ENCODE data around the gene TMEM179B. TPM values are rescaled to one million over a fixed set of nuclear protein-coding genes. Genes with fewer than 3 reads are reported as not detected.

TMEM179B gene
- total RNA-seq, 4 donors from 2014 or later: 33.2 to 50.8 (median 44.8) TPM

DNA sequence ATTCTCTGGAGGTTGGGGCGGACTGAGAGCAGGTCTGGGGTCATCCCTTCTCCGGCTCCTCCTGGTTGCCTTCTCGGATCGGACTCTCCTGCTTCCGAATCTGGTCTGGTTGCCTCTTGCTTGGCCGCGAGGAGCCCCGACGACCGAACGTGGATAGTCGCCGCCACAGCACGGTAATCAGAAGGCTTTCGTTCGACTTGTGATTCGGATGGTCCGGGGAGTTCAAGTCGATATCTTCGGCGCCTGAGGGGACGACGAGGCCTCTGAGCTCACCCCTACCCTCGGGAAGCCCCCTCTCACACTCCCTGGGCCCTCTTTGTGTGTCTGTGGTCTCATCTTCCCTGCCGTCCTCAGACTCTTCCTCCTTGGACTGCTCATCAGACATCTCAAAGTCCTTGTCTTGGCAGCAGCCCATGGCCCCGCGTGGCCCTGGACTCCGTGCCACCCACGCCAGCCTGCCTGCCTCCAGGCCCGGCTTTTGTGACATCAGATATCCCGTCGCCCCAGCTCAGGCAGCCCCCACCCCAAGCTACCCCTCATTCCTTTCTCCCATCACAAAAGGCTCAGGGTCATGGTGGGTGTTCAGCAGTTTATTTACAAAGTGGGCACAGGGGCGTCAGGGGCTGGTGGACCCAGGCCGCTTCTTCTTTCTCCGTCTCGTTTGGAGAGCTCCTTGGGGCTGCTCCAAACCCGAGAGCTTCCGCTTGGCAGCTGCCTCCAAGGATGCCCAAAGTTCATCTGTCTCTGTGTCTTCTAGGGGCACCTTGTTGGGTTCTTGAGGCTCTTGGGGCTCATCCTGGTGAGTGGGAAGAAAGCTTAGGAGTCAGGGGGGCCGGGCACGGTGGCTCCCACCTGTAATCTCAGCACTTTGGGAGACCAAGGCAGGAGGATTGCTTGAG lies 45.4 kb downstream of the TMEM179B start, which contains the start of gene TEX54:
Gene TEX54, minus strand, starts transcription at position 506 of the 899 bp plus-strand sequence.
- Histone ChIP-seq H3K36me3 (peaks cover 9 to 64% (median 44%) of the 10 kb centered on the region in 4 donors), H3K9me3 (no peaks in the 10 kb centered on the region), H3K4me3 (peak within 1 kb of the TSS; percentile 89 to 98 (median 94)), H3K27me3 (no peaks in the 10 kb centered on the region), H3K4me1 (peaks cover 43 to 66% (median 53%) of the 10 kb centered on the region in 4 donors), H3K27ac (replicated peaks in 1 of 4) (peak within 1 kb of the TSS; percentile 95 to 99 (median 97))
- intact Hi-C loops (cut with DNase I): loop anchor here (5.0 kb wide), 1 partner anchor 40 kb away; the partner anchor contains the start of gene TMEM223
- 21% methylated on average over 23 of the region's 40 CpGs for WGBS
- TF ChIP-seq POLR2A (IDR thresholded peaks at IDR 0.05; ENCODE audit: low read depth) (no peak), POLR2AphosphoS5 (IDR thresholded peaks at IDR 0.05) (no peak), EP300 (IDR thresholded peaks at IDR 0.05) (no peak)
- TF ChIP-seq, protein P1, sequence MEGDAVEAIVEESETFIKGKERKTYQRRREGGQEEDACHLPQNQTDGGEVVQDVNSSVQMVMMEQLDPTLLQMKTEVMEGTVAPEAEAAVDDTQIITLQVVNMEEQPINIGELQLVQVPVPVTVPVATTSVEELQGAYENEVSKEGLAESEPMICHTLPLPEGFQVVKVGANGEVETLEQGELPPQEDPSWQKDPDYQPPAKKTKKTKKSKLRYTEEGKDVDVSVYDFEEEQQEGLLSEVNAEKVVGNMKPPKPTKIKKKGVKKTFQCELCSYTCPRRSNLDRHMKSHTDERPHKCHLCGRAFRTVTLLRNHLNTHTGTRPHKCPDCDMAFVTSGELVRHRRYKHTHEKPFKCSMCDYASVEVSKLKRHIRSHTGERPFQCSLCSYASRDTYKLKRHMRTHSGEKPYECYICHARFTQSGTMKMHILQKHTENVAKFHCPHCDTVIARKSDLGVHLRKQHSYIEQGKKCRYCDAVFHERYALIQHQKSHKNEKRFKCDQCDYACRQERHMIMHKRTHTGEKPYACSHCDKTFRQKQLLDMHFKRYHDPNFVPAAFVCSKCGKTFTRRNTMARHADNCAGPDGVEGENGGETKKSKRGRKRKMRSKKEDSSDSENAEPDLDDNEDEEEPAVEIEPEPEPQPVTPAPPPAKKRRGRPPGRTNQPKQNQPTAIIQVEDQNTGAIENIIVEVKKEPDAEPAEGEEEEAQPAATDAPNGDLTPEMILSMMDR (IDR thresholded peaks at IDR 0.05): no peak
- no peak for DNase-seq (ENCODE audit: extremely low spot score)

DNA sequence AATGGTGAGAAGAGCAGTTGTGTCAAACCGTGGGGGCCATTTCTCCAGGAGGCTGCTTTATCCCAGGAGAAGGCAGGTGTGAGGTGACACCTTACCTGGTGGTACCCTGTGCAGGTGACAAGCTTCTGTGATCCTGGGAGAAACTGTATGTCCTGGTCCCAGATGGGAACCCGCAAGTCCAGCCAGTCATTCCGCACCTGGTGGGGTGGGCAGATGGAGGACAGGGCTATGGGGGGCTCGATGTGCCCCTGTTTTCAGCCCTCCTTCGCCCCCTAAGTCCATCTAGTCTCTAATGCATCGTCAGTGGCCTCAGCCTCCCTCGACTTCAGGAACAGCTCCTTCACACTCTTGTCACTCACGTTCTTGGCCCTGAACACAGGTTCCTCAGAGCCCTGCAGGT lies 48.1 kb downstream of the TMEM179B start:
- H3K4me3 ChIP-seq: no peak overlapping the region
- peaks cover 9 to 48% (median 34%) of the 10 kb centered on the region in 4 donors for H3K36me3 ChIP-seq
- 80% methylated on average over 6 of the region's 8 CpGs for WGBS
- intact Hi-C loops (cut with DNase I): no loop called here
- peaks cover 36 to 58% (median 48%) of the 10 kb centered on the region in 4 donors for H3K4me1 ChIP-seq
- no peak for DNase-seq (ENCODE audit: extremely low spot score)
- no peak for TF ChIP-seq EP300 (IDR thresholded peaks at IDR 0.05)
- TF ChIP-seq POLR2AphosphoS5 (IDR thresholded peaks at IDR 0.05): no peak
- TF ChIP-seq POLR2A (IDR thresholded peaks at IDR 0.05; ENCODE audit: low read depth): no peak
- TF ChIP-seq, protein P1 (IDR thresholded peaks at IDR 0.05): no peak
- no peak overlapping the region for H3K27ac ChIP-seq (replicated peaks in 1 of 4)
- no peaks in the 10 kb centered on the region for H3K27me3 ChIP-seq
- no peaks in the 10 kb centered on the region for H3K9me3 ChIP-seq

DNA sequence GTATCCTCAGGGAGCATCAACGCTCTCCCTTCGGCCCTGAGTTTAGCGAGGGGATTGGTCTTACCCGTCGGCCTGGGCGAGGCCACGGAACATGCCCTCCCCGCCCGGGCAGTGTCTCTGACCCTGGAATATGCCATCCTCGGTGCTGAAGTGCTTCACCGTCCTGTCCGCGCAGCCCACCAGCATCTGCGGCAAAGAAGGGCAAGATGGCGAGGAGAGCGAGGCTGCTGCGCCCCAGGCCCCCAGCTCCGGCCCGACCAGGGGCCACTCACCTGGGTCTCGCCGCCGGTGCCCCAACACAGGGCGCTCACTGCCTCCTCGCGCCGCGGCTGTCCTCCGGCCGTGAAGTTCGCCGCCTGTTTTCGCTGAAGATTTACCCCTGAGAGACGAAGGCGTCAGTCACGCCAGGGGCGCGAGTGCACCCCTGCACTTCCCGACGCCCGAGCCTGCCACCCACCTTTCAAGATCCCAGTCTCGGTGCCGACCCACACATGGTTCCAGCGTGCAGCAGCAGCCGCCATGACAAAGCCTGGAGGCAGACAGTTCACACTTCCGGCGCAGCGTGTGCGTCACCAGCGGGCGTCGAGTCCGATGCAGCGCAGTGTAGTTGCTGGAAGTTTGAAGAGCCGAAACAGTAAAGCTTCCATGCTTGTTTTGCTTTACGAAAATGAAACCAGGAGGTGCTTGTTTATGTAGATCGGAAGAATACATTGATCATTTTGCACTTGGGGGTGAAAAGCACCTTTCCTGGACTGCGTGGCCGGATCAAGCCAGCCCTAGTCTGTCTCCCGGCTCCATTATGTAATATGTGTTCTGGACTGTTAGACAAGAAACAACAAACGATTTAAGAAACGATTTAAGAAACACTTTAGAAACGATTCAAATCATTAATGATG lies 52.1 kb downstream of the TMEM179B start, which contains the start of gene WDR74:
Gene WDR74, minus strand, starts transcription at position 541 of the 896 bp plus-strand sequence. Its CDS starts 20 bp downstream, at position 521.
- peak; percentile 97 for DNase-seq (ENCODE audit: extremely low spot score)
- intact Hi-C loops (cut with DNase I): no loop called here
- Histone ChIP-seq H3K4me3 (peak within 1 kb of the TSS; percentile 74 to 97 (median 90)), H3K4me1 (peaks cover 30 to 51% (median 42%) of the 10 kb centered on the region in 4 donors), H3K27me3 (no peaks in the 10 kb centered on the region), H3K27ac (replicated peaks in 1 of 4) (peak within 1 kb of the TSS; percentile 94 to 99 (median 98)), H3K36me3 (peaks cover 9 to 37% (median 23%) of the 10 kb centered on the region in 4 donors), H3K9me3 (no peaks in the 10 kb centered on the region)
- peak; percentile 99 to 100 for TF ChIP-seq POLR2AphosphoS5 (IDR thresholded peaks at IDR 0.05)
- TF ChIP-seq, protein P1 (IDR thresholded peaks at IDR 0.05): peak in 1 of 3 experiments; percentile 25
- no peak for TF ChIP-seq EP300 (IDR thresholded peaks at IDR 0.05)
- no peak for TF ChIP-seq POLR2A (IDR thresholded peaks at IDR 0.05; ENCODE audit: low read depth)
- WGBS: under 1% methylated on average over 44 of the region's 62 CpGs

Small RNAs within 50 kb of the gene (small RNA-seq; reads per million reads assigned to genes)
- gene MIR6514: 1.00 to 1.7 (median 1.3) reads per million in 3 donors
- gene RNU6-118P: 0 reads per million in 3 donors

Other genes starting within 250 kb of the TMEM179B start
- gene AHNAK, start 240.6 kb upstream of the TMEM179B start, total RNA-seq: 1,000 to 10,000 TPM; 1,278 to 2,374 (median 1,866) TPM
- 1,000 to 10,000 TPM; 1,068 to 1,537 (median 1,375) TPM for gene EEF1G, start 213.5 kb upstream of the TMEM179B start, total RNA-seq
- gene TUT1, start 195.9 kb upstream of the TMEM179B start, total RNA-seq: 1 to 10 TPM; 4.2 to 8.0 (median 6.0) TPM
- gene MTA2, start 185.5 kb upstream of the TMEM179B start, total RNA-seq: 10 to 100 TPM; 60.2 to 91.4 (median 88.3) TPM
- 10 to 100 TPM; 27.0 to 33.6 (median 29.0) TPM for gene EML3, start 174.6 kb upstream of the TMEM179B start, total RNA-seq
- gene ROM1, start 174.1 kb upstream of the TMEM179B start, total RNA-seq: 10 to 100 TPM in 2 of 4 donors, 1 to 10 TPM in 2; 3.7 to 11.9 (median 10.1) TPM
- 10 to 100 TPM; 20.3 to 33.3 (median 22.1) TPM for gene B3GAT3, start 165.4 kb upstream of the TMEM179B start, total RNA-seq
- gene GANAB, start 140.8 kb upstream of the TMEM179B start, total RNA-seq: 100 to 1,000 TPM in 2 of 4 donors, 10 to 100 TPM in 2; 77.7 to 129 (median 111) TPM
- gene INTS5, start 134.1 kb upstream of the TMEM179B start, total RNA-seq: 10 to 100 TPM in 3 of 4 donors, 1 to 10 TPM in 1; 9.6 to 22.7 (median 21.7) TPM
- 10 to 100 TPM; 23.7 to 38.0 (median 33.0) TPM for gene C11orf98, start 122.2 kb upstream of the TMEM179B start, total RNA-seq
- gene CSKMT, start 122.1 kb upstream of the TMEM179B start, total RNA-seq: 1 to 10 TPM; 2.9 to 4.9 (median 3.1) TPM
- gene UQCC3, start 115.7 kb upstream of the TMEM179B start, total RNA-seq: 1 to 10 TPM; 6.3 to 7.5 (median 7.1) TPM
- 1 to 10 TPM; 1.6 to 2.5 (median 1.7) TPM for gene LBHD1, start 115.1 kb upstream of the TMEM179B start, total RNA-seq
- 100 to 1,000 TPM; 192 to 277 (median 234) TPM for gene UBXN1, start 108.3 kb upstream of the TMEM179B start, total RNA-seq
- 10 to 100 TPM; 29.9 to 48.2 (median 39.2) TPM for gene LRRN4CL, start 97.9 kb upstream of the TMEM179B start, total RNA-seq
- gene BSCL2, start 80.0 kb upstream of the TMEM179B start, total RNA-seq: 10 to 100 TPM; 25.3 to 58.1 (median 39.2) TPM
- 1 to 10 TPM in 2 of 4 donors, under 1 TPM in 2; 0.65 to 1.5 (median 1.0) TPM for gene GNG3, start 79.7 kb upstream of the TMEM179B start, total RNA-seq
- gene HNRNPUL2, start 59.9 kb upstream of the TMEM179B start, total RNA-seq: 10 to 100 TPM; 19.5 to 45.0 (median 36.7) TPM
- gene TTC9C, start 58.9 kb upstream of the TMEM179B start, total RNA-seq: 10 to 100 TPM; 12.9 to 22.9 (median 18.2) TPM
- gene ZBTB3, start 33.2 kb upstream of the TMEM179B start, total RNA-seq: 10 to 100 TPM in 1 of 4 donors, 1 to 10 TPM in 3; 6.2 to 12.3 (median 9.1) TPM
- 10 to 100 TPM; 41.1 to 48.2 (median 44.4) TPM for gene POLR2G, start 25.8 kb upstream of the TMEM179B start, total RNA-seq
- gene TAF6L, start 16.0 kb upstream of the TMEM179B start, total RNA-seq: 10 to 100 TPM; 12.0 to 27.2 (median 14.6) TPM
- 10 to 100 TPM; 13.7 to 17.9 (median 15.8) TPM for gene TMEM223, start 4.6 kb downstream of the TMEM179B start, total RNA-seq
- gene NXF1, start 18.0 kb downstream of the TMEM179B start, total RNA-seq: 10 to 100 TPM; 38.6 to 86.4 (median 48.4) TPM
- 10 to 100 TPM; 22.8 to 31.6 (median 31.6) TPM for gene STX5, start 44.6 kb downstream of the TMEM179B start, total RNA-seq
- not detected for gene TEX54, start 45.4 kb downstream of the TMEM179B start, total RNA-seq
- gene WDR74, start 52.2 kb downstream of the TMEM179B start, total RNA-seq: 10 to 100 TPM; 18.3 to 53.1 (median 48.1) TPM
- 100 to 1,000 TPM in 1 of 4 donors, 10 to 100 TPM in 3; 53.2 to 123 (median 86.4) TPM for gene SLC3A2, start 93.5 kb downstream of the TMEM179B start, total RNA-seq
- under 1 TPM in 2 of 4 donors, not detected in 2; 0.33 to 0.40 TPM for gene CHRM1, start 134.0 kb downstream of the TMEM179B start, total RNA-seq
- not detected for gene SLC22A6, start 197.6 kb downstream of the TMEM179B start, total RNA-seq
- not detected for gene SLC22A8, start 228.4 kb downstream of the TMEM179B start, total RNA-seq